CD4-positive, alpha-beta T cell treated with Interferon alpha-2 for 1 hour (primary cell): ENCODE measurements around the gene JAKMIP1.
"Not testable (repeated sequence)": the region's sequence is repeated elsewhere in the genome, so short reads cannot be mapped to it uniquely, and the experiment has no call there.

Source experiments
- DNase-seq, 2 donors: peaks; one replicate each; pipeline ENCODE4 v3.0.0-alpha.2; 2020 to 2022

Gene JAKMIP1

DNA sequence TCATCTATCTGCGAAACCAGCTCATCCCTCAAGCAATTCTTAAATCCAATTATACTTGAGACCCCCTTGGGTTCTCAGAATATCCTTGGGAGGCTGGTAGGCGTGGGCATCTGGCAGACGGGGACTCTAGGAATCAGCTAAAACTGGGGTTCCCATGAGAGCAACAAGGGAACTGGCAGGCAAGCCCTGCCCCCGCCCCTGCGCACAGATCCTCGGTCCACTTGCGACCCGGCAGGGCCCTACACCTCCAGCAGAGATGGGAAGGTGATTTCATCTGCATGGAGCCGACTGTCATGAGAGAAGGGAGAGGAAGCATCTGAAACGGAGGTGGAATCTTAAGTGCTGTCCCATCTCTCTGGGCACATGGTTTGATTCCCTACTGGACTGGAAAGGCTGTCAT lies 172.2 kb downstream of the JAKMIP1 start:
- no peak for DNase-seq

GRCh38 chr4:6027392-6027791 lies 173.0 kb downstream of the JAKMIP1 start:
- no peak for DNase-seq

DNA sequence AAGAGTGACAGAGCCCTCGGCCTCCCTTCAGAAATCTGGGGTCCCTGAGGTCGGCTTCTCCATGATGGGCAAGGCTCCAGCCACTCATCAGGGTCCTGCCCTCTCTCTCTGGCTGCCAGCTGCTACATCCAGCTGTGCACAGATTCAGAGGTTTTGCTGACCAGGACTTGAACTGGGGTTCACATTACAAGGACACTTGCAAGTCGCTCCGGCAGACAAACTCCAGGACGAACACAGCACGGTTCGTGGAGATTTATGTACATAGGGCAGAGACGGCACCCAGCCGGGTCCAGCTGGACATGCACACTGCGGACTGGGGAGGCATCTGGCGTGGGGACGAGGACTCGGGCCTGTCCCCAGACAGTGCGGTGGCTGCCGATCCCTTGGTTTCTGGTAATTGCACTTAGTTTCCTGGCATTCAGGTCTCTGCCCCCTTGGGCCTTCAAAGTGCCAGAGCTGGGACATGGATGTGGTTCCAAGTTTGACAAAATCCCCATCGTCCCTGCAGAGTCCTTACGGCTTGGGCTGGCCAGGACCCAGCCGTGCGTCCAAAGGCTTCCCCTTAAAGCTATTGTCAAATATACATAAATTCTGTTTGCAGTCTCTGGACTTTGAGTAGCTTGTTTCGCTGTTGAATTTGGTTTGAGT lies 175.9 kb downstream of the JAKMIP1 start:
- no peak for DNase-seq

DNA sequence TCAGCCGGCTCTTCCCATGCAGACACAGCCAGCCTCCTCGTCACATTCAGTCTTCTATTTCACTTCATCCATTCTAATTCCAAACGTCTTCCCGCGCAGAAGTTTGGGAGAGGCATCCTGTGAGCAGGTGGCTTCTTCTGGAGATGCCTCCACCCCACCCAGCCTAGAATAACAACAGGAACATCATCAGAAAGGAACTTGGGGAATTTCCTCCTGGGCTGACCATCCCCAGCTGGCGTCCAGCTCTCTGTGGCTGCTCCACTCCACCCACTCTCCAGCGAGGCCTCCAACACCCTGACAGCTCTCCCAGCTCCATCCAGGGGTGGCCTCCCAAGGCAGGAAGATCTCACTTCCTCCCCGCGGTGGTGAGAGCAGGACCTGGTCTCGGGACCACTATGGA lies 176.6 kb downstream of the JAKMIP1 start:
- DNase-seq: no peak

- no peak for DNase-seq
These were observed 177.6 kb downstream of the JAKMIP1 start for GRCh38 chr4:6022607-6023288.

- no peak for DNase-seq
These were observed 178.3 kb downstream of the JAKMIP1 start for GRCh38 chr4:6021831-6022606.

DNA sequence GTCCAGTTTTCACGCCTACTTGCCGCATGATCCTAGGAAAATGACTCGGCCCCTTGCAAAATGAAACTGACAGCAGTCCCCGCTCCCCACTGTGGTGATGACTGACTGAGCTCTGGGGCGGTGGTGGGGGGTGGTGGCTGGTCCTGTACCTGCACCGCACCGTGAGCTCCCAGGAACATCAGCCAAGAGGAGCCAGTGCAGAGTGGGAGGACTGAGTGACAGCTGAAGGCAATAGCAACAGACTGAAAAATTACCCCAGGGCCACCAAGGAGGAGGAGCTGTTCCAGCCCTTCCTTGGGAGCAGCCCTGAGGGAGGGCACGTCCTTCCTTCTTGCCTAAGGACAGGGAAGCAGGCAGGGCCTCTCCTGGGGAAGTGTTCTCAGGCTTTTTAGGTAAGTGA lies 179.7 kb downstream of the JAKMIP1 start:
- DNase-seq: no peak

DNA sequence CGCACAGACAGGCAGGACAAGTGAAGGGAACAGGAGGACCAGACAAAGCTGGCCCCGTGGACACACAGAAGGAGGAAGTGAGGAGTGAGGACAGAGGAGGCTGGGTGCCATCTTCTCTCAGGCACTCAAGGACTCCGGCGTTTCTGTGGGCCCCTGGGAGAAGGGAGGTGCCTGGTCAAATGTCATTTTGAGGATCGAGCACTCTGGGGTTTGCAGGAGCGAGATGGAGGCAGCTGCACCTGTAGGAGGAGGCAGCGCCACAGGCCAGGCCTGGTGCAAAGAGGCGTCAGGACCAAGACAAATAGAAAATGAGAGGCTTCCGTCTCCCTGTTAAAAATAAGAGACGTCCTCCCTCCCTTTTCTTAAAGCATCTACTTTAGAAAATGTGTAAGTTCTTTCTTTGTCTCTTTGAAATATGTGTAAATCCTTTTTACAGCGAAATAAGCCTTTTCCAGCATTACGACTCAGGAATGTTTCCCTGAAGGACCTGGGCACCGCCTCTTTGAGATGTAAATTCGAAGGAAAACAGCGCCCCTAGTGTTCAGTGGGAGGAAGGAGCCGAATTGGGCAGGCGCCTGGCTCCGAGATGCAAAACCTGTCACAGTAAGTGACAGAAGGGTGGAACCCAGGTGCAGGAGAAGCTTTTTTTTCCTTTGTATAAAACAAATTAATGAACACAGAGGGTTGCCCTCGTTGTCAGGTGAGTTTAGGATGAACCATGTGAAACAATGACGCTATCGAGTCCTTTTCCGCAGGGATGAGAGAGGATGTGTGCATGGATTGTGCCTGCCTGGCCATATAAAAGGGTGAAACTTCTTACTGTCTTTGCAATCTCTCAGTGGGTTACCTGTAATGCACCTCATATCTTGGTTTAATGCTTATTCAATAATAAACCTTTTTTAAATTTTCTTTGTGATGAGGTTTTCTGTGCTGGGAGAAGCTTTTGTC lies 180.8 kb downstream of the JAKMIP1 start:
- peak in 1 of 2 donors; percentile 43 for DNase-seq

DNA sequence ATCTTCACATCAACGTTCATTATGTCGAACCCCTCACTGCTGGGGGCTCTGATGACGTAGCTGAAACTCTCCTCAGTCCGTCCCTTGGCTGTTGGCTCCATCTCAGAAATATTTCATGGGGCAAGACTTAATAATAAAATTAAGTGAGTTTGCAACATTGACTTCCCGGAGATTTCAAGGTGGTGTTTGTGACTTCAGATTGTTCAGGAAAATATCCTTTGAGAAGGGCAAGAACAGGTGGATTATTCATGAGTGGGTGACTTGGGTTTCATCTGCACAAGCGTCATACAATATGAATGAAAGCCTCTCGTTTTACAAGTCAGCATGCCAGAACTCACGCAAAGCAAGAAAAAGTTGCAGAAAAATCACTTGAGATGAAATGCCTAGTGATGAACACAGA lies 182.0 kb downstream of the JAKMIP1 start, which contains the start of gene C4orf50:
Gene C4orf50, minus strand, starts transcription at position 101 of the 400 bp plus-strand sequence.
- no peak for DNase-seq

DNA sequence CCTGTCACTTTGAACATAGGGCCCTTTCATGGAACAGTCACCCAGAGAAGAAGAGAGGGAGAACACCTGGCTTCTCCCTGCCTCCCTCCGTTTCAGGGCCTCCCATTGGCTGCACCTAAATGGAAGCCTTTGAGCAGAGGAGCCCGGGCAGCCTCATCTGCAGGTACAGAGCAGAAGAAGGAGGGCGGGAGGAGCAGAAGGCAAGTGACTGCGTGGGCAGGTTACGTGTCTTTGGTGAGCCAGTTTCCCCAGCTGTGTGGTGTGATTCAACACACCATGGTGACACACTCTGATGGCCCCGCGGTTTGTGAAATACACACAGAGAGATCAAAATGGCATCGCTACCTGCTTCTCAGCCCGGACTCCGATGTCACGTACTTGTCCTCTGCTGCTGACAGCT lies 182.5 kb downstream of the JAKMIP1 start:
- DNase-seq: no peak

- no peak for DNase-seq
These were observed 183.3 kb downstream of the JAKMIP1 start for GRCh38 chr4:6017030-6017429.

GRCh38 chr4:6013564-6013963 lies 186.8 kb downstream of the JAKMIP1 start:
- no peak for DNase-seq

GRCh38 chr4:6012200-6012599 lies 188.1 kb downstream of the JAKMIP1 start:
- DNase-seq: no peak

DNA sequence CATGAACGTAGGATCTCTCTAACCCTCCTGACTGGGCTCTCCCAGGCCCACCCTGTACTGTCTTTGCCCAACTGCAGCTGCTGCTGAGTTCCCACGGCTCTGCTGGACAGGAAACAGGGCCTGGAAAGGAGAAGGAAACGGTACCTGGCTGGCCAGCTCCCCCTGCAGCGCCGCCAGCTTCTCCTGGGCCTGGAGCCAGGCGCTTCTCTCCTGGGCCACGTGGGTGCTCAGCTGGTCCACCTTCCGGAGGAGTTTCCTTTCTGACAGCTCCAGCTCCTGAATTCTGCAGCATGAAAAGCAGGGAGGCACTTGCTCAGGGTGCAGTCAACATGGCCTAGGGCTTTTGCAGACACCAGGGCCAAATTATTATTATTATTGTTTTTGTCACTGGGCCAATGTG lies 188.7 kb downstream of the JAKMIP1 start:
- no peak for DNase-seq

- DNase-seq: no peak
These were observed 189.1 kb downstream of the JAKMIP1 start for GRCh38 chr4:6011271-6011671.

GRCh38 chr4:6010789-6011188 lies 189.6 kb downstream of the JAKMIP1 start:
- no peak for DNase-seq

- no peak for DNase-seq
These were observed 190.9 kb downstream of the JAKMIP1 start for GRCh38 chr4:6009452-6009851.

- no peak for DNase-seq
These were observed 191.5 kb downstream of the JAKMIP1 start for GRCh38 chr4:6008766-6009385.

- no peak for DNase-seq
These were observed 192.2 kb downstream of the JAKMIP1 start for GRCh38 chr4:6008092-6008551.

DNA sequence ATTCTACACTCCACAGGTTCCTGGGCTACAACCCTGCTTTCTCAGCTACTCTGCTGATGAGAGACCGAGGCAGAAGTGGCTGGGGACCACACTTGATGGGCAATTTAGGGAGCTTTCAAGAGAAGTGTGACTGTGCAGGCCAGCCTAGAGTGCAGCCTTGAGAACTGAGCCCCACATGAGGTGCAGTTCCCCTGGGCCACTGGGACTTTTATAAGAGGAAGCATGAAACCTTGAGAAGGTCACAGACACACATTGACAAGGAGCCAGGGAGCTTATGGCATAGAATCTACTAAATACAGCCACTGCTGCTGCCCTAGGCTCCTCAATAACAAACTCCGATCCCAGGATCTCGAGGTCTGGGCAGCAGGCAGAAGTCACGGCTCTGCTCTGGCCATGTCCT lies 195.2 kb downstream of the JAKMIP1 start:
- DNase-seq: no peak

GRCh38 chr4:6003485-6003884 lies 196.9 kb downstream of the JAKMIP1 start:
- not testable (repeated sequence) for DNase-seq

GRCh38 chr4:6002926-6003325 lies 197.4 kb downstream of the JAKMIP1 start:
- no peak for DNase-seq
